Stimulated activated CD4-positive, alpha-beta T cell treated with anti-CD3 and anti-CD28 coated beads, Interleukin-15, amount 100 ng/mL, for 1 hour (primary cell): ENCODE results near the gene CAPRIN2.

Experiments used
- DNase-seq, 2 donors: peaks; one replicate each; pipeline ENCODE4 v3.0.0-alpha.2; 2020; ENCODE audit warnings: low read depth in 1 of 2, low spot score in 1 of 2

The CAPRIN2 gene

GRCh38 chr12:30701056-30701455, 53.7 kb downstream of the CAPRIN2 start:
- DNase-seq: no peak

- no peak for DNase-seq
These were observed 54.4 kb downstream of the CAPRIN2 start for GRCh38 chr12:30700216-30700900.

DNA sequence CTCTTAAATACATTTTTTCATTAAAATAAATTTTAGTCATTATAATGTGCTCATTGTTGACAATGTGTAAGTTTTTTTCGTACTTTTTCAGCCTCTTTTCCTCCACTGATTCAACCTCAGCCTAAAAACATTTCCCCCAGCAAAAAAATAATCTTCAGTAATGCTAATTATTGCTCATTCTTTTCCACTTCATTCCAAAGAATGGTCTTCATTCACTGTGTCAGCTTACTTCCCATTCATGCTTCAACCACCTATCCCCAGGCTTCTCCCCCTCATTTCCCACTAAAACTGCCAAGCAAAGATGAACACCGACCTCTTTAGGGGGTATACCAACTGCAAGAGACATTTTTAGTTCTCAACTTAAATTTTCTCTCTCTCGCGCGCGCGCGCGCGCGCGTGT, 56.4 kb downstream of the CAPRIN2 start:
- no peak for DNase-seq

DNA sequence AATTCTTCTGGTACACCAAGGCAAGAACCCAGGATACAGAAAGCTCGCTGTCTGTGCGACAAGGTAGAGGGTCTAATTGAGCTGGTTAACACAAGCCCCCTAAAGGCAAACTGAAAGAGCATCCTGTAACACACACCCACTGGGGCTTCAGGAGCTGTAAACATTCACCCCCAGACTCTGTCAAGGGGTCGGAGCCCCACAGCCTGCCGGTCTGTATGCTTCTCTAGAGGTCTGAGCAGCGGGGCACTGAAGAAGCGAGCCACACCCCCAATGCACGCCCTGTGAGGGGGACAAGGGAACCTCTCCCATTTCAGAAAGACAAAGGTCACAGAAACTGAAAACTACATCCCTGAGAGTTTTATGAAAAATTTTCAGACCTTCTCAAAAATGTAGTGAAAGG, 57.8 kb downstream of the CAPRIN2 start:
- DNase-seq: no peak

- DNase-seq: no peak
These were observed 58.3 kb downstream of the CAPRIN2 start for GRCh38 chr12:30696486-30696885.

DNA sequence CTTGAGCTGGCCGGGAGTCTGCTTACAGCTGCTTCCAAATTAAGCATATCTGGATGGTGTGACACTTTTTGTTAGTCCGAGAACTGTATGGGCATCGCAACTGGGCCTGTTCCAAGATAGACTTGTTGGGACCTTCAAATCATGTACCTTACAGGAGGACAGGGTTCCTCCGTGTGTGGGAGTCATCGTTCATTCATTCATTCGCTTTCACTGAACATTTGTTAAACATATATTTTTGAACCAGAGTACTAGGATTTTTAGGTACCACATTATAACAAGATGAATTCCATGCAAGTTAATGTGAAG, 58.7 kb downstream of the CAPRIN2 start:
- no peak for DNase-seq

DNA sequence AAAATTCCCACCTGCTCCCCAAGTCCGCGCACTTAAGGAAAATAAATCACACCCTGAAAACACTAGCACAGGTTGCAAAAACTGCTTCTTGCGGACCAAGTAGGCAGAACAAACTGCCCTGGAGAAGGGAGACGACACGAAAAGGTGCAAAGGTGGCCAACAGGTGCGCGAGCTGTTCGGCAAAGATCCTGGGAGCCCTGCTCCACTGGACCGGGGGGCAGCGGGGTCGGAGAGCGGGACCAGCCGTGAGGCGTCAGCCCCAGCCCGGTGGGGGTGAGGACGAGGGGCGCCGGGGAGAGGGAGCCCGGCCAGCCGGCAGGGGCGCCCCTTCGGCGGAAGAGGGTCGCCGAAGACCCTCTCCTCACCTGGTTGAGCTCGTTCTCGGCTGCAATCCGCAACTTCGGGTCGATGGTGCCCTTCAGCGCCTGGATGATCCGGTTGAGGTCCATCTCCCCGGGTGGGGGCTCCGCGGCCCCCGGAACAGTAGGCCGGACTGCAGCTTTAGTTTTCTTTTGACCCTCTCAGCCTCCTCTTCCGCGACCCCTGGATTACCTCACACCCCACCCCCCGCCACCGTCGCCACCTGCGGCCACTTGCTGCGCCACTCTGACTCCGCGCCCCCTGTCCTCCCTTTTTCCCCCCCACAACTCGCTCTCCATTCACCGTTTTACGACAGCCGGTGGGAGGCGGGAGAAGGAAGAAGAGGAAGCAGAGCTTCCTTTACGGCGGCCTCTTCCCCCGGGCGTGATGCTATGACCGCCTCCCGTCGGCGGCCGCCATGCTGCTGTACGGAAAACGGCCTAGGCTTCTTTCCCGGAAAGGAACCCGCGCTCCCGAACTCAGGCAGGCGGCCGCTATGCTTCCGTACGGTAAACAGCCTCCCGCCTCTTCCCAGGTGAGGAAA, 59.3 kb downstream of the CAPRIN2 start, which contains the start of gene IPO8:
TSS of gene IPO8 (minus strand) at position 671 of the 904 bp plus-strand sequence. CDS start at position 449, 222 bp downstream.
- DNase-seq: peak; percentile 64 to 71

DNA sequence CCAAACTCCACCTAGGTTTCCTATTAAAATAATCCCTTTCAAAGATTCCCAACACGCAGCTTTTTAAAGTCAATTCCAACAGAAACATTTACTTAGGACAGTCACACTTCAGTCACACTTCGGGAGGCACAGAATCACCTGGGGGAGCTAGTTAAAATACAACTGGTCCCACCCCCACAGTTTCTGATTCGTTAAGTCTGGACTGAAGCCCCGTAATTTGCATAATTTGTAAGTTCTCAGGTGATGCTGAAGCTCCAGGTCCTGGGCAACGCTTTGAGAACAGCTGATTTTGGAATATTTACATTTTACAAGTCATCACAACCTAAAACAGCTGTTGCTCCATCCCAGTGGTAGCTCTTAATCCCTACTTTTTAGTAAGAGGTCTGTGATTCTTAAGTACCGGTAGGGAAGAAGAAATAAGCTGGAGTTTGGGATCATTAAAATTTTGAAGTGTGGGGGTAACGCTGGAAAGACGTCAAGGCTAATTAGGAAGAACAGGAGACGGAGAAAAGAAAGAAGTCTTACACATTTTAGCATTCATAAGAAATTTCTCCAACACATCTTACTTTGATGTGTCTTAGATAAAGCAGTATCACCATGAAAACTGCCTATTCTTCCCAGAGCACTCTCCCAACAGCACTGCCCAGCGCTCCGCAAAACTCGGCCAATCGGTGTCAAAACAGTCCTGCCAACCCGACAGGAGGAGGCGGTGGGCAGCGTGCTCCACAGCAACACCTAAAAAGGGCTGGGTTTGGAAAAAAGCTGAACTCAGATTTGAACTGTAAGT, 60.1 kb downstream of the CAPRIN2 start:
- DNase-seq: no peak

DNA sequence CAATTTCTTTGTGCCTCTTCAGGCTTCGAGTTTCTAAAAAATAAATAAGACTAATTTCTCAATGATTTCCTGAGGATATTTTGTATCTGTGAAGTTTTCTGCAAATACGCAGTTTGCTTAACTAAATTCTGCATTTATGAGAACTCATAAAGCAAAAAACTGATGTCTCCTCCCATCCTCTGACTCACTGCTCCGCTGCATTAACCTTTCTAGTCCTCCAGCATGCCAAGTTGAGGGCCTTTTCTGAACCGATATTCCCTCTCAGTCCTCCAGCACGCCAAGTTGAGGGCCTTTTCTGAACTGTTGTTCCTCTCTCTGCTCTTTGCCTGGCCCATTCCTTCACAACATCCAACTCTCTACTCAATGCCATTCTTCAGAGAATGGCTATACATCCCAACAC, 62.3 kb downstream of the CAPRIN2 start:
- no peak for DNase-seq

GRCh38 chr12:30691122-30691879, 63.5 kb downstream of the CAPRIN2 start:
- no peak for DNase-seq

DNA sequence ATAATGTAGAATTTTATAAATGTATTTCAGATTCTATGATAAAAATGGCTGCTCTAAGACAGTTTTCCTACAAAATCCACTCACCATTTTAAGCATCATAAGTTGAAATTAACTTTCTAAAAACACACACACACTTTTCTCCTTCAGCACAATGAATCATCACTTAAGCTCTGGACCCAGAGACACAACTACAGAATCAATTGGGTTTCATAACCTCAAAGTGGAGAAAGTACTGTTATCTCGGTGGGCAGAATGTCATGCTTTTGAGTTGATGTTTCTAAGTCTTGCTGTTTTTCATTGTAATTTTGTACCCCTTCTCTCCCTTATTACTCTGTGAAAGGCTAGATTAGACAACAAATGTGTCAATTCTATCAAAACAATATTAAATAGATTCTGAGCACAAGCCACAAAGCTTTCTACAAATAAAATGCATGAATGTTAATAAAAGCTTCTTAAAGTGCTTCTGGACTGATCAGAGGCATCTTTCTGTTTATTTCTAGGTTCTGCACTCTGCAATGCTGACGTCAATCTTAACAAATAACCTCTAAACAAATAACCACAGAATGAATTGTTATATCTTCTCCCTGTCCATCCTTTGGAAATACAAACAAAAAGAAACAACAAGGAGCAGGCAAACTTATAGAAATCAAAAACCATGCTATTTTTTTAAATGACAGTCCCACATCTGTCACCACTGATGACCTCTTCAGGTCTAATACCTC, 67.3 kb downstream of the CAPRIN2 start:
- DNase-seq: no peak

- DNase-seq: no peak
These were observed 75.5 kb downstream of the CAPRIN2 start for GRCh38 chr12:30679241-30679640.

- DNase-seq: no peak
These were observed 76.5 kb downstream of the CAPRIN2 start for GRCh38 chr12:30678221-30678620.

GRCh38 chr12:30661210-30661609, 93.5 kb downstream of the CAPRIN2 start:
- no peak for DNase-seq
